GM12864 (cell line): ENCODE measurements around the gene STUB1.

Source experiments
- DNase-seq: peaks from one replicate; pipeline ENCODE4 v3.0.0-alpha.2; 2011; ENCODE audit warnings: low read depth
- H3K4me3 ChIP-seq: 2 replicates; pipeline ENCODE4 v1.5.1; 2011; ENCODE audit warnings: mild to moderate bottlenecking, low read depth, low read length, control low read depth
- CTCF ChIP-seq: IDR thresholded peaks from 2 replicates; pipeline ENCODE4 v1.5.1; 2011; ENCODE audit warnings: low read depth, mild to moderate bottlenecking, moderate library complexity, low read length, control low read depth, inconsistent platforms; ENCODE audit errors: missing control alignments

Gene STUB1

GRCh38 chr16:660459-661183, 19.6 kb upstream of the STUB1 start:
- no peak overlapping the region for H3K4me3 ChIP-seq
- no peak for DNase-seq
- TF ChIP-seq CTCF = peak; percentile 51

- DNase-seq = no peak
- H3K4me3 ChIP-seq = no peak overlapping the region
- no peak for TF ChIP-seq CTCF
These were observed 18.9 kb upstream of the STUB1 start for GRCh38 chr16:661184-661821.

- TF ChIP-seq CTCF = no peak
- H3K4me3 ChIP-seq = no peak overlapping the region
- DNase-seq = no peak
These were observed 18.1 kb upstream of the STUB1 start for GRCh38 chr16:662095-662494.

GRCh38 chr16:662597-662996, 17.6 kb upstream of the STUB1 start:
- no peak for DNase-seq
- no peak for TF ChIP-seq CTCF
- H3K4me3 ChIP-seq = no peak overlapping the region

- TF ChIP-seq CTCF = no peak
- DNase-seq = no peak
- H3K4me3 ChIP-seq = no peak overlapping the region
These were observed 13.6 kb upstream of the STUB1 start for GRCh38 chr16:666572-666971.

GRCh38 chr16:667113-667779, 13.0 kb upstream of the STUB1 start:
- no peak for DNase-seq
- H3K4me3 ChIP-seq = peak overlapping the region; percentile 15; the same call in 1 of the 2 replicates
- TF ChIP-seq CTCF = no peak
